ENCODE results near the gene HOMER2.

Gene HOMER2

GRCh38 chr15:82968066-82968465, 15.5 kb upstream of the HOMER2 start:
- Histone ChIP-seq H3K4me2 (ENCODE audit: low read length) (no peak overlapping the region), H3K4me1 (no peaks in the 10 kb centered on the region), H2AFZ (no peak overlapping the region), H3K36me3 (ENCODE audit: control insufficient read depth, insufficient read depth, low read length) (no peaks in the 10 kb centered on the region), H3K4me3 (ENCODE audit: low read depth, low read length) (no peak overlapping the region), H3K27me3 (ENCODE audit: control insufficient read depth, insufficient read depth, low read length) (no peaks in the 10 kb centered on the region), H3K9me3 (ENCODE audit: control insufficient read depth, low read length) (no peaks in the 10 kb centered on the region), H3K9ac (no peak overlapping the region), H3K79me2 (no peaks in the 10 kb centered on the region), H3K27ac (no peak overlapping the region)
- no peak for TF ChIP-seq CTCF (IDR thresholded peaks at IDR 0.05)

GRCh38 chr15:82966671-82967071, 14.2 kb upstream of the HOMER2 start:
- no peaks in the 10 kb centered on the region for H3K36me3 ChIP-seq (ENCODE audit: control insufficient read depth, insufficient read depth, low read length)
- H3K4me1 ChIP-seq: no peaks in the 10 kb centered on the region
- H2AFZ ChIP-seq: no peak overlapping the region
- H3K27me3 ChIP-seq (ENCODE audit: control insufficient read depth, insufficient read depth, low read length): no peaks in the 10 kb centered on the region
- H3K4me2 ChIP-seq (ENCODE audit: low read length): no peak overlapping the region
- H3K9me3 ChIP-seq (ENCODE audit: control insufficient read depth, low read length): no peaks in the 10 kb centered on the region
- H3K79me2 ChIP-seq: no peaks in the 10 kb centered on the region
- H3K27ac ChIP-seq: no peak overlapping the region
- no peak overlapping the region for H3K4me3 ChIP-seq (ENCODE audit: low read depth, low read length)
- no peak for TF ChIP-seq CTCF (IDR thresholded peaks at IDR 0.05)
- H3K9ac ChIP-seq: no peak overlapping the region

GRCh38 chr15:82964890-82965289, 12.4 kb upstream of the HOMER2 start:
- Histone ChIP-seq H3K79me2 (no peaks in the 10 kb centered on the region), H2AFZ (no peak overlapping the region)

GRCh38 chr15:82963471-82964341, 11.2 kb upstream of the HOMER2 start:
- Histone ChIP-seq H3K4me2 (ENCODE audit: low read length) (no peak overlapping the region), H3K9ac (no peak overlapping the region), H3K9me3 (ENCODE audit: control insufficient read depth, low read length) (no peaks in the 10 kb centered on the region), H3K4me1 (no peaks in the 10 kb centered on the region), H3K27ac (no peak overlapping the region), H2AFZ (no peak overlapping the region), H3K79me2 (no peaks in the 10 kb centered on the region), H3K27me3 (ENCODE audit: control insufficient read depth, insufficient read depth, low read length) (no peaks in the 10 kb centered on the region), H3K36me3 (ENCODE audit: control insufficient read depth, insufficient read depth, low read length) (no peaks in the 10 kb centered on the region), H3K4me3 (ENCODE audit: low read depth, low read length) (no peak overlapping the region)
- TF ChIP-seq CTCF (IDR thresholded peaks at IDR 0.05): no peak

More at GRCh38 chr15:82964890-82965289, 12.4 kb upstream of the HOMER2 start:
- Histone ChIP-seq H3K4me1 (no peaks in the 10 kb centered on the region), H3K4me2 (ENCODE audit: low read length) (no peak overlapping the region), H3K36me3 (ENCODE audit: control insufficient read depth, insufficient read depth, low read length) (no peaks in the 10 kb centered on the region), H3K9ac (no peak overlapping the region), H3K4me3 (ENCODE audit: low read depth, low read length) (no peak overlapping the region), H3K9me3 (ENCODE audit: control insufficient read depth, low read length) (no peaks in the 10 kb centered on the region), H3K27ac (no peak overlapping the region), H3K27me3 (ENCODE audit: control insufficient read depth, insufficient read depth, low read length) (no peaks in the 10 kb centered on the region)
- TF ChIP-seq CTCF (IDR thresholded peaks at IDR 0.05): no peak

- H3K9ac ChIP-seq: no peak overlapping the region
- H3K4me3 ChIP-seq (ENCODE audit: low read depth, low read length): no peak overlapping the region
- H3K79me2 ChIP-seq: no peaks in the 10 kb centered on the region
- no peak overlapping the region for H2AFZ ChIP-seq
- no peaks in the 10 kb centered on the region for H3K27me3 ChIP-seq (ENCODE audit: control insufficient read depth, insufficient read depth, low read length)
- no peaks in the 10 kb centered on the region for H3K9me3 ChIP-seq (ENCODE audit: control insufficient read depth, low read length)
- no peak overlapping the region for H3K4me2 ChIP-seq (ENCODE audit: low read length)
- no peak overlapping the region for H3K27ac ChIP-seq
- no peak for TF ChIP-seq CTCF (IDR thresholded peaks at IDR 0.05)
- H3K4me1 ChIP-seq: no peaks in the 10 kb centered on the region
- no peaks in the 10 kb centered on the region for H3K36me3 ChIP-seq (ENCODE audit: control insufficient read depth, insufficient read depth, low read length)
These were observed 8.2 kb upstream of the HOMER2 start for GRCh38 chr15:82960766-82961165.
